GM18508 (cell line): ENCODE results near the gene PTPRA.
"Not testable (repeated sequence)": the region's sequence is repeated elsewhere in the genome, so short reads cannot be mapped to it uniquely, and the experiment has no call there.

ENCODE experiments used
- ATAC-seq: cut with Tn5 transposase; IDR thresholded peaks from one replicate; pipeline ENCODE4 v1.9.1; 2021; ENCODE audit warnings: moderate number of reproducible peaks; ENCODE audit not compliant: insufficient read depth, unreplicated experiment

PTPRA gene

GRCh38 chr20:2873010-2873746 is at the start of gene PTPRA:
PTPRA (plus strand) TSS chr20:2873481; CDS start chr20:2964278, 90,797 bp downstream.
- peak; percentile 45 for ATAC-seq

- no peak for ATAC-seq
Observed at GRCh38 chr20:2825761-2826160, 47.5 kb upstream of the PTPRA start.

- no peak for ATAC-seq
Observed at GRCh38 chr20:2826655-2827054, 46.6 kb upstream of the PTPRA start.

GRCh38 chr20:2829376-2829775 is 43.9 kb upstream of the PTPRA start:
- no peak for ATAC-seq

- not testable (repeated sequence) for ATAC-seq
Observed at GRCh38 chr20:2831206-2831605, 42.1 kb upstream of the PTPRA start.

- no peak for ATAC-seq
Observed at GRCh38 chr20:2833761-2834160, 39.5 kb upstream of the PTPRA start.

- no peak for ATAC-seq
Observed at GRCh38 chr20:2834401-2835110, 38.7 kb upstream of the PTPRA start.

GRCh38 chr20:2835331-2835796 is 37.9 kb upstream of the PTPRA start:
- ATAC-seq = no peak

- no peak for ATAC-seq
Observed at GRCh38 chr20:2836035-2836434, 37.2 kb upstream of the PTPRA start.

GRCh38 chr20:2837221-2837960 is 35.9 kb upstream of the PTPRA start:
- no peak for ATAC-seq

GRCh38 chr20:2838170-2838797 is 35.0 kb upstream of the PTPRA start:
- no peak for ATAC-seq

- no peak for ATAC-seq
Observed at GRCh38 chr20:2838847-2839671, 34.2 kb upstream of the PTPRA start.

- ATAC-seq = no peak
Observed at GRCh38 chr20:2839732-2840137, 33.5 kb upstream of the PTPRA start.

GRCh38 chr20:2840138-2840966 is 32.9 kb upstream of the PTPRA start, which contains the start of the genes PCED1A and VPS16:
PCED1A (minus strand) TSS chr20:2840655; CDS start chr20:2839912, 743 bp downstream.
VPS16 (plus strand) TSS chr20:2840745; CDS start chr20:2840775, 30 bp downstream.
- no peak for ATAC-seq

GRCh38 chr20:2840967-2841531 is 32.2 kb upstream of the PTPRA start:
- ATAC-seq = no peak

- no peak for ATAC-seq
Observed at GRCh38 chr20:2845607-2846006, 27.7 kb upstream of the PTPRA start.

- no peak for ATAC-seq
Observed at GRCh38 chr20:2846698-2847097, 26.6 kb upstream of the PTPRA start.

GRCh38 chr20:2847802-2848201 is 25.5 kb upstream of the PTPRA start:
- no peak for ATAC-seq
